NCI-H82 (cell line): ENCODE results near the gene ICAM2.
"Not testable (repeated sequence)": the region's sequence is repeated elsewhere in the genome, so short reads cannot be mapped to it uniquely, and the experiment has no call there.

Experiments used
- DNase-seq: peaks from one replicate; lab custom pipeline; 2025; lab: John Stamatoyannopoulos, UW

The ICAM2 gene

DNA sequence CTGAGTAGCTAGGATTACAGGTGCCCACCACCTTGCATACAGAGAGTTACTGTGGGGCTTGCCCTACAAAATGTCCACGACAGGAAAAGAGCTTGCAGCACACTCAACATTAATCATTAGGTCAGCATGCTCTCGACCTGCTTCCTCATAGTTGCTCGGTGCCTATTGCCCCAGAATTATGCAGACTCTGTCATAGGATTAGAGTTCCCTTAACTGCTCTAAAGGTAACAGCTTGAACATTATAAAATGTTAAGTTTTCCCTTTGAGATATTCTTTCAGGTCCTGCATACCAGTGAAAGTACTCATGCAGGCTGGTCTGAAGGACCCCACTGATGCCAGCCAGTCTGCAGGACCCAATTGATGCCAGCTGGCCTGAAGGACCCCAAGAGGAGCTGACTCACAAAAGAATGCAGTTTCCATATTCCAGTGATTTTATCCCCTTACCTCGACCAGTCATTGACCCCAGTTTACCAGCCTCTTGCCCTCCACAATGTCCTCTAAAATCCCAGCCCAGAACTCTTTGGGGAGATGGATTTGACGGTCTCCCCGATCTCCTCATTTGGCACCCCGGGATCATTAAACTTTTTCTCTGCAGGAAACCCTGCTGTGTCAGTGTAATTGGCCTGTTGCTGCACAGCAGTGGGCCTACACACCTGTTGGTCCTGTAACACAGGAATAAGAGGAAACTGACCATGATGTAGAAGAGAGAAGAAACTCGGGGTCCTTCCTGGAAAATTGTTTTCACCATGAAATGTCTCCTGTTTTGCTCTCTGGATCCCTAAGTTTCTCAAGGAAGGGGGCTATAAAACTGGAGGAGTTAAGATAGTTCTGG is 10.6 kb downstream of the ICAM2 start:
- DNase-seq, result no peak

DNA sequence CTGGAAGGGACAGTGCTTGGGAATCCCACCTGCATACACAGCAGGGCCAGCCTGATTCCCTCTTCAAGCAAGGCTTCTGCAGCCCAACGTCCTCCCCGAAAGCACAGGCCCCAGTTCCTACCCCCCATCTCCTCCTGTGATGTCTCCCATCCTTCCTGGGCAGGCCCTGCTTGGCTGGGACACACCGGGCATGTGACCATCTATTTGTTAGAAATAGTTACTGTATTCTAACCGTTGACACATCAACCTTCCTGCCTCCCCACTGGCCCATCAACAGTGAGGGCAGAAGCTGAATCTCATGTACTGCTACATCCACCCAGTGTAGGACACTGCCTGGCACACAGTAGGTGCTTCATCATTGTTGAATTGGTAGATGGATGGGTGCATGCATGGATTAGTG is 11.6 kb downstream of the ICAM2 start:
- DNase-seq, result no peak

DNA sequence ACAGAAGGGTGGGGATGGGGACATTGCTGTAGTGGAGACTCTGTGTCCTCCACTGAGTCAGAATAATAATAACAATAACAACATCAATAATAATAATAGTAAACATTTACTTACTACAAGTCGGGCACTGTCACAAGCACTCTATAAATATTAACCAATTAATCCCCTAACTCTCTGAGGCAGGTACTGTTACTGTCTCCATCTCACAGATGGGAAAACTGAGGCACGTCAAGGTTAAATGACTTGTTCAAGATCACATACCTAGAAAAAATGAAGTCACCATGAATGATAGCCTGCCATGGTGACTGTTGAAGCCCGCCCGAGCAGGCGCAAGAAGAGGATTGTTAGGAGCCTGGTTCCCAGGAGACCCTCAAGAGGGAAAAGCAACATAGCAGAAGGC is 12.1 kb downstream of the ICAM2 start:
- no peak for DNase-seq

DNA sequence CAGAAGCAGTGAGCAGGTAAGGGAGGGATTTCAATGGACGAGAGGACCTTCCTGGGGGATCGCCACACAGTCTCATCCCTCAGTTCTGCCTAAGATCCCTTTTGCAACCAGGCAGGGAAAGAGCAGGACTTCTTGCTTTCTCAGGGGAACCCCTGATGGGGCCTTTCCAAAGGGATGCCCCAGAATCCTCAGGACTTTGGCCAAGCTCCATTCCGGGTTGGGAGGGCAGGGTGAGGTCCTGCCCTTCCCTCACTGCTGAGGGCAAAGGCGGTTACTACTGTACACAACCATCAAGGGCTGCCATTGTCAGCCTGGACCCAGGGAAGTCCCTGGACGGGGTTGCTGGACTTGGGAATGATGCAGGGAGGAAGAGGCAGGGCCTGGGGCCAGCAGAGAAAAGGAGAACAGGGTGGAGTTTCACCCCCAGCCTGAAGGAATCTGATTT is 12.6 kb downstream of the ICAM2 start:
- DNase-seq, result no peak

DNA sequence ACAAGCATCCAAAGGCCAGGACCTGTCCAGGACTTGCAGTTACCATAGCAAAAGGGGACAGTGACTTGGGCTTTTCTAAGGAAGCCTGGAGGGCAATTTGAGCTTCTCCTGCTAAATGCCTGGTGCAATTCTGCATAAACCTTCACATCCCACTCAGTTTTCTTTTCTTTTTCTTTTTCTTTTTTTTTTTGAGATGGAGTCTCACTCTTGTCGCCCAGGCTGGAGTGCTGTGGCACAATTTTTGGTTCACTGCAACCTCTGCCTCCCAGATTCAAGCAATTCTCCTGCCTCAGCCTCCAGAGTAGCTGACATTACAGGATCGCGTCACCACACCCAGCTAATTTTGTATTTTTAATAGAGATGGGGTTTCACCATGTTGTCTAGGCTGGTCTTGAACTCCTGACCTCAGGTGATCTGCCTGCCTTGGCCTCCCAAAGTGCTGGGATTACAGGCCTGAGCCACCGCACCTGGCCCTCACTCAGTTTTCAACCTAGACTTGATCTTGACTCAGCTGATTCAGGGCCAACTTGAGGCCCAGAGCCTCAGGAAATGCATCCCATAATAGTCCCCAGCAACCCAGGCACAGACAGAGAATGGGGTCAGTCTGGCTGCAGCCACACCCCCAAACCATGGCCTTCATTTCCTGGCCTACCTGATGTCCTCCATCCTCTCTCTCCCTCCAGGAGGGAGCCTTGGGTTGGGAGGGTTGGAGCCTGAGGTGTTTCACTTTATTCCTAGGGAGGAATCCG is 13.2 kb downstream of the ICAM2 start:
- not testable (repeated sequence) for DNase-seq

DNA sequence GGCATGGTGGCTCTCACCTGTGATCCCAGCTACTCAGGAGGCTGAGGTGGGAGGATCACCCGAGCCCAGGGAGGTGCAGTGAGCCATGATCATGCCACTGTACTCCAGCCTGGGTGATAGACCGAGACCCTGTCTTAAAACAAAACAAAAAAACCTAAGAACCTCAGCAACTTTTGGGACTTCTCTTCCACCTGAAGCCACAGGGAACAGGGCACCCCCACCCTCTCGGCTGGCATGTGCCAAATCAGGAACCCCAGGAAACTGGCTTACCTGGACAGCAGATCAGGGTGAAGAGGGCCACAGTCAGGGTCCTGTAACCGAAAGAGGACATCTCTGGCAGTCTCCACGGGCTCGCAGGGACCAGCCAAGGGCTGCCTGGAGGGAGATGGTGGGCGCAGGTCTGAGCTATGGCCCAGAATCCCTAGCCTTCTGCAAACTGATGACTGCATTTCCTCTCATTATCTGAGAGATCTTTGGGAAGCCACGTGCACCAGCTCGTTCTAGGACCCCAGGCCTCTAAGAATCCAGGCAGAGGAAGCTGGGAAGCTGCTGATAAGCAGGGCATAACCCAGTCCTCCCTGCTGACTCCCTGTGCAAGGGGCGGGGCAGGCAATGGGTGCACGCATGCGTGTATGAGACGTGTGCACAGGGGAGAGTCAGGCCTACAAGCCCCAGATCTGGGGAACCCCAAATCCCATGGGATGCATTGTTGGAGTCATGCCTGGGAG is 13.9 kb downstream of the ICAM2 start:
- no peak for DNase-seq

DNA sequence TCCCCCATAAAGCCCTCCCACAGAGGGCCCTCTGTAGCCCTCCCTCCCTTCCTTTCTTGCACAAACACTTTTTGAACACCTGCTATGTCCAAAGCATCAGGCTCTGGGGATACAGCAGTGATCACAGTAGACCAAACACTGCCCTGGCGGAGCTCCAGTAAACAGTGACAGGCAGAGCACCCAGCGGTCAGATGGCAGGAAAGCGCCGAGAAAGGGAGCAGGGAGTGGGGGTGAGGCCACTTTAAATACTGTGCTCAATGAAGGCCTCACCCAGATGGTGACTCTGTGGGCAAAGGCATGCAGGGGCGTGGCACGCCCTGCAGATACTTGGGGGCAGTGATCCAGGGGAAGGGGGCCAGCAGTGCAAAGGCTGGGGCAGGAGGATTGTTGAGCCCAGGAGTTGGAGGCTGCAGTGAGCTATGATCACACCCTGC is 14.7 kb downstream of the ICAM2 start:
- peak; percentile 70 for DNase-seq

DNA sequence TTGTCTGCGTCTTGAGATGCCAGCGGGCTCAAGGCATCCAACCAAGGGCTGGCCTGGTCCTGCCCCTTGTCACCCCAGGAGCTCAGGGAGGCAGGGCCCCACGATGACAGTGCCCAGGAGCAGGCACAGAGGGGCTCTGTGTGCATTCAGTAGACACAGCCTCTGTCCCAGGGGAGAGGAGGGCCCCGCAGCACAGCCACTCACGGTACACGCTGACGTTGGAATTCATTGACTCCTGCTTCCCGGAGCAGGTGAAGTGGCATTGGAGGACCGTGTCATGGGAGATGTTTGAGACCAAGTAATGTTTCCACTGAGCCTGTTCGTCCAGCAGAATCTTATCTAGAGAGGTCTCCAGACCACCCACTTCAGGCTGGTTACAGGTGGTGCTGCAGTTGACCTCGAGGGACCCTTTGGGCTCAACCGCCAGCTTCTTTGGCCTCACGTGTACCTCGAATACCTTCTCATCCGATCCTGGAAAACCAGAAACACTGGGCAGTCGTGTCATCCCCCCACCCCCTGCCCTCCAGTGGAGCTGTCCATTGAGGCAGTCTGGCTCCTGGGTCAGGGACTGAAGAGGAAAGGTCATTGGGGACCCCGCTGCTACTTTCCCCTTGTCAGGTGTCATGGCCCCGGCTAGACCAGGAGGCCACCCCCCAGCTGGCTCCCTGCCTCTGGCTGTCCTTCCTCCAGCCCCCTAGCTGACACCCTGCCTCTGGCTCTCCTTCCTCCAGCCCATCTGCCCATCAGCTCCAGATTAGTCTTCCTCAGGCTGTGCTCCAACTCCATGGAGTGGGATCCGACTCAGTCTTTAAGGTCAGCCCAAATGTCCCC is 15.3 kb downstream of the ICAM2 start:
- DNase-seq, result no peak

DNA sequence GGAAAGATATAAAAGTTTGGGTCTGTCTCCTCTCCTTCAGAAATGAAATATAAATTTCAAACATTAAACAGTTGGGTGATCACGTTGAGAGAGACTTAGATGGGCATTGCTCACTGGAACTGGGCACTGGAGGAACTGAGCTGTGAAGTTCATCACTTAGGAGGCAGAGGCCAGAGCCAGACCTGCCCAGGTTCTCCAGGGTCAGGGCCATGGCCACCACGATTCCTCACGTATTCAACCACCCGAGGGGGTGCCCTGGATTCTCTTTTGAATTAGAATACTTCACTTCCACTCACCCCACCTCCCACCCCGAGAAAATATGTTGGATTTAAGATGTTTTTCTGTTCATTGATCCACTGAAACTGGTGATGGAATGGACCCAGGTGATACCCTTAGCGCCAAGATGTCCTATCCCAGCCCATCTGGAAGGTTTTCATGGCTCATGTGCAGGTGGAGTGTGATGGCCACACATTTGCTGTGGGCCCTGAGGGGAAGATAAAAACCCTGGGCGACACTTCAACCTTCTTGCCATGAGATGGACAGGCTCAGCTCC is 16.1 kb downstream of the ICAM2 start:
- DNase-seq, result no peak

DNA sequence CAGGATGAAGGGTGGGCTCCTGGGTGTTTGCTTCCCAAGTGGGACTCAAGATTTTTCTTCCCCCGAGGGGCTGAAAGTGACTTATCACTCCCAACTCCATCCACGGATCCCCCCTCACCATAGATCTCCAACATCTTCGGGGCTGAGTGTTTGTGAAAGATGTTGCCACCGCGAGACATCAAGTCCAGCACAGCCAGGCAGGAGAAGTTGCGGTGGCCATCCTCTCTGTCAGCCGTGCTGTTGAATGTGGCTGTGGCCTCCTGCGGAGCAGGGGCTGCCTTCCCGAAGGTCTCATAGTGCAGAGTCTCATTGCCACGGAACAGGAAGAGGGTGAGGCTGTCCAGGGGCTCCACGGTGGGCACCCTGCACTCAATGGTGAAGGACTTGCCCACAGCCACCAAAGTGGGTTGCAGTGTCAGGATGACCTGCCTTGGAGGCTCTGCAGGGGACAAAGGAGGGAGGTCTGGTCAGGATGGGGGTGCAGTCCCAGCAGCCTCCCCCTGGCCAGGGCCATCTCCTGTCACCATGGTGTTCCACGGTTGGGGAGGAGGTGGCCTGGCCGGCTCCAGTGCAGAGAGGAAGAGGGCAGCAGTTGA is 16.8 kb downstream of the ICAM2 start:
- no peak for DNase-seq

DNA sequence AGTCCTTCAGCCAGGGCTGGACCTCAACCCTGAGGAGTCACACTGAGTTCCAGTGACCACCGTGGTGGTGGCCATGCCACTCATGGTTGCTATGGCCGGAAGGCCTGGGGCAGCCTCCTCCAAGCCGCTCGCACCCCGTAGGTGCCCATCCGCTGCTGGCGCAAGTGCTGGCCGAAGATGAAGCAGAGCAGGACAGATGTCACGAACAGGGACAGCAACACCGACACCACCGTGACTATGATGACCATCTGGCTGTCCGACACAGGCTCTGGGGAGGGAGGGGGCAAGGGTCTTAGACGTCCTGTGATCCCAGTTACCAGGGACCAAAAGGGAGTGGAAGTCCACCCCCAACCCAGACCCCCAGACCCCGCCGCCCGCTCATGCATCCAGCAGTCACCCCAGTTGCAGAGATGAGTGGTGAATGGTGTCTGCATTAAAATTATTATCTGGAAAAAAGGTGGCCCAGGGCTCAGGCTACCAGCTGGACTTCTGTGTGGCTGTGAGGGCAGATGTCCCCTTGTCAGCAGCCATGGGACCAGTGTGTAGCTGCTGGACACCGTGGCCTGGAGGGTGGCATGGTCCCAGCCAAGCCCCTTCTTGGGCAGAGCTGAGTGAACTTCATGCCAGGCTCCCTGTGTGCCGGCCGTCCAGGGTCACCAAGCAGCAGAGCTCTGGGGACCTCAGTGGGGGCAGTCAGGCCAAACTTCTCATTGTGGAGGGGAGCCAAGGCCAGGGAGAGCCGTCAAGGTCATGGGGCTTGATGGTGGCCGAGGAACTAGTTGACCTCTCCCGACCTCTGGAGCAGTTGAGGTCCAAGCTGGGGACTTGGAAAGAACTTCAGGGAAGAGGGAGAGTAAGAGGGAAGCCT is 17.5 kb downstream of the ICAM2 start:
- no peak for DNase-seq

DNA sequence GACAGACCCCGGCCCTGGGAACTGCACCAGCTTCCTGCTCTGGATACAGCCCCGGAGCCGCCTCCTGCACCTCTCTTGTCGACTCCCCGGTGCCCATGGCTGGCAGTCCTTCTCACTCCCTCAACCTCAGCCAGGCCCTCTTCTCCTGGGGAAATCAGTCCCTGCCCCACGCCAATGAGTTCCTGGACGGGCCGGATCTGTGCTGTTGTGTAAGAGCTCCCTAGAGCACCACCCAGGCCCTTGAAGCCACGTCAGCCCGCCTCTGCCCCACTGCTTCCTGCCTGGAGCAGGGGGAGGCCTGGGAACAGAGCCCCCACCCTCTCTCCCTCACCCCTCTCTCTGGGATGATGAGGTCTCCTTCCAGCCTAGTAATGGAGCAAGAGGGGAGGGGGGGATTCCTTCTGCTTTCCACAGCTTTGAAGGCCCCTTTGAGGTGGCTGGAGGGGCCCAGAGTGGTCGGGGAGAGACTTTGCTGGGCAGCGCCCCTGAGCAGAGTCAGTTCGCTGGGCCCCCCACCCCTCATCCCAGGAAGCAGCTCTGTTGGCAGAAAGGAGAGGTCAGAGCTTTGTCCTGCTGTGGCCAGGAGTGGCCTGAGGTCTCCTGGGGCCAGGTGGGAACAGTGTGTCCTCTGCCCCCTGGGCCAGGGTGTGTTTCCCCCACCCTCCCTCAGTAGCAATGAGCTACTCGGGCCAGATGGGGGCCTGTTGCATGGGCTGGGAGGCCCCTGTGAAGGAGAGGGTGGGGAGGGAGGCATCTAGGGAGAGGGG is 18.5 kb downstream of the ICAM2 start:
- DNase-seq, result no peak

DNA sequence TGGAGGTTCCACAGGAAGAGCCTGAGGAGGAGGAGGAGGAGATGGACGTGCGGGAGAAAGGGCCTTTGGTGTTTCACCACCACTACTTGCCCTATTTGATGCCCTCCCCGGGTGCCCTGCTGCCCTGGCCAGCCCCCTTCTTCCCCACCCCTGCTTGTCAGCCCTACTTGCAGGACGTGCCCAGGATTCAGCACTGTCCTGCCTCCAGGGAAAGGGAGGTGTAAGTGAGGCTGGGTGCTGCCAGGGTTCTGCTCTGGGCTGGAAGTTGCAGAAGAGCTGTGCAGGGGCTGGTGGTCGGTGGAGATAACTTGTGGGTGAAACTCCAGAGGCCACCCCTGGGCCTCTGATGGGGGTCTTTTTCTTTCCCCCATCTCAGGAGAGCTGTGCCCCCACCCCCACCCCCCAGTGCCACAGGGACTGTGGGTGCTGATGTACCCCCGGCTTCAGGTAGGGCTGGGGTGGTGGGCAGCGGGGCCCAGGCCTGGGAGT is 19.3 kb downstream of the ICAM2 start:
- no peak for DNase-seq

DNA sequence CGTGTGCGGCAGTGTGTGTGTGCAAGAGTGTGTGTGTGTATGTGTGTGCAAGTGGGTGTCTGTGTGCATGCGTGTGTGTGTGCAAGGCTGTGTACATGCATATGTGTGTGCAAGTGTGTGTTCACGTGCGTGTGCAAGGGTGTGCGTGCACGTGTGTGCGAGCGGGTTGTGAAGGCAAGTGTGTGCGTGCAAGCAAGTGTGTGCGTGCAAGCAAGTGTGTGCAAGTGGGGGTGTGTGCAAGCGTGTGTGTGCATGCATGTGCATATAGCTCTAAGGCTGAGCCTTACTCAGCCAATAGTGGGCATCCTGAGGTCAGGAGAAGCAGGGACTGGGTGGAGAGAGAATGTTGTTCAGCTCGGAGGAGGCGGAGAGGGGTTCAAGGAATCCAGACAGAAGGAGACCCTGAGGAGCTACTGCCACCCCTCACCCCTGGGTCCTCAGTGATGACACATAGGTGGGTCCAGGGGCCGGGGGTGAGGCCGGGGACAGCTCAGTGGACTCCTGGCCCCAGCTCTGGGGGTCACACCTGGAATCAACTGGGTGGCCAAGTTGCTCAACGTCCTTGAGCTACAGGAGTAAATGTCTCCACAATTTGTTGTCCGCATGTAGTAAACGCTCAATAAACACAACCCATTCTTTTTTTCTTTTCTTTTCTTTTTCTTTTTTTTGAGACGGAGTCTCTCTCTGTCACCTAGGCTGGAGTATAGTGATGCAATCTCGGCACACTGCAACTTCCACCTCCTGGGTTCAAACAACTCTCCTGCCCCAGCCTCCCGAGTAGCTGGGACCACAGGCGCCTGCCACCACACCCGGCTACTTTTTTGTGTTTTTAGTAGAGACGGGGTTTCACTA is 20.5 kb downstream of the ICAM2 start:
- DNase-seq, result no peak

DNA sequence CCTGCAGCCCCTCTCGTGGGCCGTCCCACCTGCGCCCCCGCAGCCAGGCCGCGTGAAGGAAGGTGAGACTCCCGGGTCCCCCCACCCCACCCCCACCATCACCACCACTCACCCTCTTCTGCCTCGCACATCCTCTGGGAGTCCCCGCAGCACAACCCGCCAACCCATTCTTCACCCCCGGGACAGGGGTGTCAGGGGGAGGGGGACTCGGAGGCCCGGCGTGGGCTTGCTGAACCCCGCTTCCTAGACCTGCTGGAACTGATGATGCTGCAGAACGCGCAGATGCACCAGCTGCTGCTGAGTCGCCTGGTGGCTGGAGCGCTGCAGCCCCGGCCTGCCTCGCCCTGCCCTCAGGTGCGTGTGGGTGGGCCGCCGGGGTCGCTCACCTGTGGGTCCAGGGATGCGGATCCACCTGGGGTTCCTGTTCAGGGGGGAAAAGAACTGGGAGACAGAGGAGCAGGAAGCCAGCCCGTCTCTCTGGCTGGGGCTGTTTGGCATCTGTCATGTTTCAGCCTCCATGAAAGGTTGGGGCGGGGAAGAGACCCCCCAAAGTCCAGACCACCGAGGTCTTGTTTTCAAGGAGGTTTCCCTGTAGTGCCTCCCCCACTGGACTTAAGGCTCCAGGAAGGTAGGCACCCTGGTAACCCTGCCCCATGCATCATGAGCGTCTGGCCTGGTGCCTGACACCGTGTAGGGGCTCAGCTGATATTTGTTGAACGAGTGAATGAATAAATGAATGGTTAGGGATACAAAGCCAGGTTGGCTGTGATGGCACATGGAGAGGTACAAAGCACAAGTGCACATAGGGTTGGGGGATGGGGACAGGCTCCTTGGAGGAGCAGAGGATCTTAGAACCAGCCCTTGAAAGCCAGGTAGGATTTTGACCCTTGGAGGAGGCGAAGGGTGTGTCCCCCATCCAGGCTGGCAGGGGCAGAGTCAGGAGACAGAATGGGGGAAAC is 21.4 kb downstream of the ICAM2 start:
- no peak for DNase-seq

DNA sequence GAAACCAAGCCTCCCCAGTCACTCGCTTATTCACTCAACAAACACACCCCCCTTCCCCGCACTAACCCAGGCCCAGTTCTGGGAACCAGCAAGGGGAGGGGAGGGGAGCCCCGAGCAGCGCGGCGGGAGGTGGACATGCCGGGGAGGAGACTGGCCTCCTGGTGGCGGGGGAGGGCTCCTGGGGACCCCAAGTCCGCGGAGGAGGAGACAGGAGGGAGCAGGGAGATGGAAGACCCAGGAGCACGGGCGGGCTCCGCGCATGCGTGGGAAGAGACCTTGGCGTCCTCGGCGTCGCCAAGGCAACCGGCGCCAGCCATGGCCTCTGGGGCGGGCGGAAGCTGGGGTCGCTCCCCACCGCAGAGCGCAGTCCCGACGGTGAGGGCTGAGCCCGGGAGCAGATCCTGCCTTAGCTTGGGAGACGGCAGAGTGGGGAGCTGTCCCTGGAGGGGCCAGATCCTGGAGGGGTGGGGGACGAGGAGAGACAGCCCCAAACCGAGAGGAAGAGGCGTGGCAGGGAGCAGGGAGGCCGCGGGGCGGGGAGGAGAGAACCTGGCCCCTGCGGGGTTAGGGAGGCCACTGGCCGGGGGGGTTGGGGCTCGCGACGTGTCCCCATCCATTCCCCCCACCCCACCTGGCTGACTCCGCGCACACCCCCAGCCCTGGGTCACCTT is 22.2 kb downstream of the ICAM2 start, which contains the start of gene PRR29:
PRR29 (plus strand) TSS at position 302 of the 671 bp plus-strand sequence; CDS start at position 316, 14 bp downstream.
- peak; percentile 83 for DNase-seq
